Measurements from ENCODE around the gene DPM2.

The DPM2 gene

GRCh38 chr9:127895811-127896210, 41.8 kb downstream of the DPM2 start:
- DNase-seq, result no peak

GRCh38 chr9:127893392-127893791, 44.3 kb downstream of the DPM2 start:
- no peak for DNase-seq

GRCh38 chr9:127892831-127893230, 44.8 kb downstream of the DPM2 start:
- DNase-seq, result no peak

DNA sequence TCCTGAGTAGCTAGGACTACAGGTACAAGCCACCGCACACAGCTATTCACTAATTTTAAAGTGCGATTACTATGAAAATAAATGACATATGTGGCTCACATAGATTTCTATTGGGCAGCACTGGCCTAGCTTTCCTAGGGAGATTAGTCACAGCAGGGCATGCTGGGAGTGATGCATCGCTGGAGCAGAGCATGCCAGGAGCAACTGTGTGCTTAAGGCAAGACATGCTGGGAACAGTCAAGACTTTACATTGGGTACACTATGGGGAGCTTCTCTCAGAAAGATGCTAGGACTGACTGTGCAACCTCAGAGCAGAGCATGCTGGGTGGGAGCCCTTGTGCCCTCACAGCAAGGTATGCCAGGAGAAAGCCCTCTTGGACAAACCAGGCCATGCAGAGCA, 47.6 kb downstream of the DPM2 start:
- no peak for DNase-seq

GRCh38 chr9:127887792-127888191, 49.9 kb downstream of the DPM2 start:
- no peak for DNase-seq

- DNase-seq, result no peak
Observed at GRCh38 chr9:127886401-127886972, 51.2 kb downstream of the DPM2 start.

DNA sequence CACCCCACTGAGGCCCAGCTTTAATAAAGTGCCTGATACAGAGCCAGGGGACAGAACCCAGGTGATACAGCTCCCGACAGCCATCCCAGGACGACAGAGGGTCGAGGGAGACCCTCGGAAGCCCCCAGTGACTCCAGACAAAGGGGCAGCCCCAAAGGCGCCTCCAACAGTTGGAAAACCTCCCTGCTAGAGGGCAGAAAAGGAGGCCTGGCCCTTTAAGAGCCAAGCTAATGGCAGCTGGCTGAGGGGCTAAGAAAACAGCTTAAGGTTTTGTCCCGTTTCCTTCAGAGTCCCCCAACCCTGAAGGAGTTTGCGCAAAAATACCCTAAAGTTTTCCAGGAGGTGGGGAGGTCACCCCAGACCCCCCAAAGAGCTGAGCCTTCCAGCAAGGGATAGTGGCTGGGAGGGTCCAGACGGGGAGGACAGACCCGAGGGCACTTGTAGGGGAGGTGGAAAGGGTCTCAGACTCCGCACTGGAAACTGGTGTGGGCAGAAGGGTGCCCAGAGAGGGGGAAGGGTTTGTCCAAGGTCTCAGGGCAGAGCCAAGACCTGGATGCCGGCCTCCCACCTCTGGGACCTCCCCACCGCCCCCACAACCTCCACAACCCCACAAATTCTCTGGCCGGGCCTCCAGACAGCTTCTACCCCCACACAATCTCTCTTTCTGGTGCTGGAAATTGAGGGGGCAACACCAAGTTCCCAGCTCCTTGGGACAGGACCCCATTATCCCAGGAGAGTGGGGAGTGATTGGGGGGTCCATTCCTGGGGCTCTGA, 52.0 kb downstream of the DPM2 start:
- DNase-seq, result no peak

All from NCI-H226 (cell line).